ENCODE data around the gene TEAD1. TPM values are rescaled to one million over a fixed set of nuclear protein-coding genes. Genes with fewer than 3 reads are reported as not detected.

The TEAD1 gene
- total and polyA plus RNA-seq, 4 donors: 9.1 to 38.4 (median 10.7) TPM

- H3K27me3 ChIP-seq (ENCODE audit: control insufficient read depth in 4 of 4, insufficient read depth in 4 of 4, low read length in 3 of 4): peaks cover 0 to 3% (median 0%) of the 10 kb centered on the region in 4 donors
- TF ChIP-seq MAX (IDR thresholded peaks at IDR 0.05): no peak
- no peak for TF ChIP-seq SP1 (IDR thresholded peaks at IDR 0.05)
- no peak for TF ChIP-seq CTCF (IDR thresholded peaks at IDR 0.05; ENCODE audit: low read depth, low read length, missing input control)
- 88% methylated on average over 2 of the region's 2 CpGs for WGBS
- no peaks in the 10 kb centered on the region for H3K36me3 ChIP-seq (ENCODE audit: control insufficient read depth in 4 of 4, insufficient read depth in 3 of 4, low read depth in 1 of 4, low read length in 3 of 4)
- no peak for DNase-seq (ENCODE audit: low spot score)
- no peaks in the 10 kb centered on the region for H3K9me3 ChIP-seq (ENCODE audit: control insufficient read depth in 4 of 4, low read length in 3 of 4)
- H3K27ac ChIP-seq (ENCODE audit: low read depth in 1 of 2, low read length in 2 of 2): no peak overlapping the region
- peaks cover 2 to 41% (median 30%) of the 10 kb centered on the region in 4 donors for H3K4me1 ChIP-seq (ENCODE audit: control insufficient read depth in 4 of 4, insufficient read depth in 4 of 4, low read length in 3 of 4)
- no peak overlapping the region for H3K9ac ChIP-seq (ENCODE audit: low read depth in 1 of 2, low read length in 2 of 2)
- no peak overlapping the region for H3K4me3 ChIP-seq (ENCODE audit: low read depth in 1 of 3, low read length in 3 of 3)
These were observed 152.2 kb downstream of the TEAD1 start for GRCh38 chr11:12826441-12826840.

- Histone ChIP-seq H3K4me3 (ENCODE audit: low read depth in 1 of 3, low read length in 3 of 3) (peak overlapping the region in 2 of 3 donors; percentile 52 to 55), H3K36me3 (ENCODE audit: control insufficient read depth in 4 of 4, insufficient read depth in 3 of 4, low read depth in 1 of 4, low read length in 3 of 4) (no peaks in the 10 kb centered on the region), H3K9me3 (ENCODE audit: control insufficient read depth in 4 of 4, low read length in 3 of 4) (no peaks in the 10 kb centered on the region), H3K27me3 (ENCODE audit: control insufficient read depth in 4 of 4, insufficient read depth in 4 of 4, low read length in 3 of 4) (peaks cover 0 to 3% (median 0%) of the 10 kb centered on the region in 4 donors), H3K9ac (ENCODE audit: low read depth in 1 of 2, low read length in 2 of 2) (peak overlapping the region in 1 of 2 donors; percentile 1), H3K4me1 (ENCODE audit: control insufficient read depth in 4 of 4, insufficient read depth in 4 of 4, low read length in 3 of 4) (peaks cover 2 to 46% (median 31%) of the 10 kb centered on the region in 4 donors), H3K27ac (ENCODE audit: low read depth in 1 of 2, low read length in 2 of 2) (peak overlapping the region; percentile 72 to 75)
- TF ChIP-seq MAX (IDR thresholded peaks at IDR 0.05) (no peak), JUND (IDR thresholded peaks at IDR 0.05) (no peak)
- DNase-seq (ENCODE audit: low spot score): no peak
- WGBS: 32% methylated on average over 1 of the region's 1 CpG
These were observed 153.1 kb downstream of the TEAD1 start for GRCh38 chr11:12827369-12827768.

- H3K27me3 ChIP-seq (ENCODE audit: control insufficient read depth in 4 of 4, insufficient read depth in 4 of 4, low read length in 3 of 4): peaks cover 0 to 3% (median 0%) of the 10 kb centered on the region in 4 donors
- no peak for DNase-seq (ENCODE audit: low spot score)
- H3K9me3 ChIP-seq (ENCODE audit: control insufficient read depth in 4 of 4, low read length in 3 of 4): no peaks in the 10 kb centered on the region
- peak overlapping the region; percentile 72 to 75 for H3K27ac ChIP-seq (ENCODE audit: low read depth in 1 of 2, low read length in 2 of 2)
- H3K9ac ChIP-seq (ENCODE audit: low read depth in 1 of 2, low read length in 2 of 2): peak overlapping the region in 1 of 2 donors; percentile 50
- TF ChIP-seq FOXA1 (IDR thresholded peaks at IDR 0.05) (peak; percentile 66), FOXA2 (IDR thresholded peaks at IDR 0.05) (peak; percentile 89), YY1 (IDR thresholded peaks at IDR 0.05) (peak; percentile 21), ZBTB33 (IDR thresholded peaks at IDR 0.05) (peak; percentile 12), ATF3 (IDR thresholded peaks at IDR 0.05) (no peak), TAF1 (conservative IDR thresholded peaks at IDR 0.05) (no peak), HNF4A (conservative IDR thresholded peaks at IDR 0.05) (peak; percentile 66 to 69), JUND (IDR thresholded peaks at IDR 0.05) (peak; percentile 20 to 32), RXRA (IDR thresholded peaks at IDR 0.05) (peak; percentile 49 to 52), MAX (IDR thresholded peaks at IDR 0.05) (peak; percentile 31), REST (IDR thresholded peaks at IDR 0.05) (peak; percentile 29), HNF4G (IDR thresholded peaks at IDR 0.05) (no peak), GABPA (IDR thresholded peaks at IDR 0.05 in 1 of 2, conservative IDR thresholded peaks at IDR 0.05 in 1 of 2) (no peak), SP1 (IDR thresholded peaks at IDR 0.05) (peak; percentile 57), RAD21 (IDR thresholded peaks at IDR 0.05) (peak in 1 of 2 donors; percentile 14), NR2F2 (IDR thresholded peaks at IDR 0.05) (peak; percentile 64), EGR1 (IDR thresholded peaks at IDR 0.05; ENCODE audit: low read depth in 2 of 2) (peak in 1 of 2 donors; percentile 49)
- H3K4me3 ChIP-seq (ENCODE audit: low read depth in 1 of 3, low read length in 3 of 3): peak overlapping the region; percentile 52 to 75 (median 55)
- no peaks in the 10 kb centered on the region for H3K36me3 ChIP-seq (ENCODE audit: control insufficient read depth in 4 of 4, insufficient read depth in 3 of 4, low read depth in 1 of 4, low read length in 3 of 4)
- 2% methylated on average over 17 of the region's 17 CpGs for WGBS
- peaks cover 2 to 52% (median 34%) of the 10 kb centered on the region in 4 donors for H3K4me1 ChIP-seq (ENCODE audit: control insufficient read depth in 4 of 4, insufficient read depth in 4 of 4, low read length in 3 of 4)
These were observed 153.9 kb downstream of the TEAD1 start for GRCh38 chr11:12827929-12828812.

Measured in liver (tissue), 9 donors.